Spleen (tissue), 7 donors: ENCODE data around the gene TMSB15C.

Experiments used
- POLR2A ChIP-seq, 3 donors: fragments of 450-650 bp; IDR thresholded peaks; one replicate each; pipeline ENCODE4 v1.5.1; 2017; ENCODE audit warnings: antibody characterized with exemption in 3 of 3, mild to moderate bottlenecking in 1 of 3
- POLR2AphosphoS5 ChIP-seq, 3 donors: sonication (generic); formaldehyde crosslinking; IDR thresholded peaks; one replicate each; pipeline ENCODE4 v1.5.1; 2017; ENCODE audit warnings: antibody characterized with exemption in 3 of 3
- TF ChIP-seq, protein P1 (sequence below), 11 experiments: fragments of 200-600 bp in 7 of 11; fragments of 450-650 bp in 4 of 11; sonication (generic) in 4 of 11; IDR thresholded peaks in 8 of 11; conservative IDR thresholded peaks in 3 of 11; 1 replicate in 7 of 11; 2 replicates in 4 of 11; pipeline versions ENCODE4 v1.4.0 to v1.8.0; 2016 to 2021; ENCODE audit warnings: antibody characterized with exemption in 11 of 11, inconsistent platforms in 4 of 11, mild to moderate bottlenecking in 1 of 11
- donor health status: DM: no; HTN: no; CAD: no; lungs with moderate emphysema.
- donor health status: DM: no; HTN: no; CAD: no.
- donor health status: DM: no; HTN: no; CAD: no.

DNA sequence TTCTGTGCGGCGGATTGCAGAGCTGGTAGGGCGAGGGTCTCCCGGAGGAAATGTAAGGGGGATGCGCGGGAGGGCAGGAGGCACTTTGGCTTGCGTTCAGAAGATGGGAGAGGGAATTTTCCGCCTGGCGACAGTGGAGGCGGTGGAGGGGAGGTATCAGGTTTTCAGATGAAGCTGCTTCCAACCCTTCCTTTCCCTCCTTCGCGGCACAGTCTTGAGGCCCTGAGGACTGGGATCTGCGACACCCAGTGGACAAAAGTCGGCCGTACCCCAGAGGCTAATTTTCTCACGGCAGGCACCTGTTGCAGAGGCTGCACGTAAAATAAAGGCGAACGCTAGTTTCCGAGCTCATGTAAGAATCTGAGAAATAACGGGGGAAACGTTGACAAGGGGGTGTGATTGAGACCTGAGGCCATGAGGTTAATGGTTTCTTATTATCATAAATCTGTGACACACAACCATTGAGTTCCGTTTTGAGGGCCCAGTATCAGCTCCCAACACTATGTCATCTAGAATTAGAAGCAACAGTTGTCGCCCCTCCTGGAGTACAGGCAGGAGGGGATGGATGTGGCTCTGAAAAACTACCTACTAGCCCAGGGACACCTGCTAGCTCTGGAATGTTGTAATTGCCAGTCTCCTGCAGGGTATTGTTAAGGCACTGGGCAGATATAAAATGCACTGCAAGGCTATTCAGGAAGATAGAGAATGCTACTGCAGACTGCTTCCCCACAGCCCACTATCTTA, 37.4 kb upstream of the TMSB15C start:
- TF ChIP-seq, protein P1, sequence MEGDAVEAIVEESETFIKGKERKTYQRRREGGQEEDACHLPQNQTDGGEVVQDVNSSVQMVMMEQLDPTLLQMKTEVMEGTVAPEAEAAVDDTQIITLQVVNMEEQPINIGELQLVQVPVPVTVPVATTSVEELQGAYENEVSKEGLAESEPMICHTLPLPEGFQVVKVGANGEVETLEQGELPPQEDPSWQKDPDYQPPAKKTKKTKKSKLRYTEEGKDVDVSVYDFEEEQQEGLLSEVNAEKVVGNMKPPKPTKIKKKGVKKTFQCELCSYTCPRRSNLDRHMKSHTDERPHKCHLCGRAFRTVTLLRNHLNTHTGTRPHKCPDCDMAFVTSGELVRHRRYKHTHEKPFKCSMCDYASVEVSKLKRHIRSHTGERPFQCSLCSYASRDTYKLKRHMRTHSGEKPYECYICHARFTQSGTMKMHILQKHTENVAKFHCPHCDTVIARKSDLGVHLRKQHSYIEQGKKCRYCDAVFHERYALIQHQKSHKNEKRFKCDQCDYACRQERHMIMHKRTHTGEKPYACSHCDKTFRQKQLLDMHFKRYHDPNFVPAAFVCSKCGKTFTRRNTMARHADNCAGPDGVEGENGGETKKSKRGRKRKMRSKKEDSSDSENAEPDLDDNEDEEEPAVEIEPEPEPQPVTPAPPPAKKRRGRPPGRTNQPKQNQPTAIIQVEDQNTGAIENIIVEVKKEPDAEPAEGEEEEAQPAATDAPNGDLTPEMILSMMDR (IDR thresholded peaks at IDR 0.05 in 8 of 11, conservative IDR thresholded peaks at IDR 0.05 in 3 of 11) = peak in 9 of 11 experiments; percentile 12 to 59 (median 49)
- TF ChIP-seq POLR2A (IDR thresholded peaks at IDR 0.05) (no peak), POLR2AphosphoS5 (IDR thresholded peaks at IDR 0.05) (no peak)
